HG03442 (cell line): Measurements from ENCODE around the gene PRMT2.
"Not testable (repeated sequence)": the region's sequence is repeated elsewhere in the genome, so short reads cannot be mapped to it uniquely, and the experiment has no call there.

ENCODE experiments used
- ATAC-seq: cut with Tn5 transposase; IDR thresholded peaks from one replicate; pipeline ENCODE4 v1.9.1; 2021; ENCODE audit warnings: mild to moderate bottlenecking, moderate library complexity; ENCODE audit not compliant: unreplicated experiment

The PRMT2 gene

GRCh38 chr21:46666941-46667740 lies 31.7 kb downstream of the PRMT2 start:
- ATAC-seq: no peak

GRCh38 chr21:46667741-46668380 lies 32.4 kb downstream of the PRMT2 start:
- no peak for ATAC-seq

- ATAC-seq: no peak
Observed at GRCh38 chr21:46668381-46668780, 32.9 kb downstream of the PRMT2 start.

GRCh38 chr21:46668904-46669303 lies 33.4 kb downstream of the PRMT2 start:
- ATAC-seq: not testable (repeated sequence)

GRCh38 chr21:46674430-46675007 lies 39.0 kb downstream of the PRMT2 start:
- ATAC-seq: no peak

- ATAC-seq: no peak
Observed at GRCh38 chr21:46675595-46676280, 40.3 kb downstream of the PRMT2 start.

- not testable (repeated sequence) for ATAC-seq
Observed at GRCh38 chr21:46676542-46676941, 41.1 kb downstream of the PRMT2 start.

- not testable (repeated sequence) for ATAC-seq
Observed at GRCh38 chr21:46681593-46681992, 46.1 kb downstream of the PRMT2 start.

GRCh38 chr21:46698652-46699051 lies 63.2 kb downstream of the PRMT2 start:
- ATAC-seq: not testable (repeated sequence)

- not testable (repeated sequence) for ATAC-seq
Observed at GRCh38 chr21:46699104-46699503, 63.6 kb downstream of the PRMT2 start.
